HepG2 (cell line): ENCODE measurements around the gene CCDC57. TPM values are rescaled to one million over a fixed set of nuclear protein-coding genes. Genes with fewer than 3 reads are reported as not detected.

ENCODE experiments used
- CTCF ChIP-seq: sonication (generic); formaldehyde crosslinking; IDR thresholded peaks from 2 replicates; pipeline ENCODE4 v1.5.0; 2020; ENCODE audit warnings: mild to moderate bottlenecking, missing genetic modification reagents, moderate library complexity
- ESRRA ChIP-seq: sonication (generic); formaldehyde crosslinking; IDR thresholded peaks from 2 replicates; pipeline ENCODE4 v1.5.1; 2020; ENCODE audit warnings: mild to moderate bottlenecking, low read depth, missing genetic modification reagents
- FOXA1 ChIP-seq, 2 experiments: fragments of 450-650 bp in 1 of 2; sonication (generic) in 1 of 2; formaldehyde crosslinking in 1 of 2; IDR thresholded peaks; 2 replicates each; pipeline versions ENCODE4 v1.4.0 to v1.6.1; 2016 to 2020; ENCODE audit warnings: missing genetic modification reagents in 1 of 2
- HHEX ChIP-seq: IDR thresholded peaks from 2 replicates; pipeline ENCODE4 v1.6.1; 2016; ENCODE audit warnings: control low read depth
- HNRNPL ChIP-seq: fragments of 200-400 bp; formaldehyde crosslinking; IDR thresholded peaks from 2 replicates; pipeline ENCODE4 v1.6.1; 2017; ENCODE audit warnings: mild to moderate bottlenecking, low read depth, low read length
- HOMEZ ChIP-seq: IDR thresholded peaks from 2 replicates; pipeline ENCODE4 v1.6.1; 2016; ENCODE audit warnings: low read depth
- HOXA5 ChIP-seq: sonication (generic); formaldehyde crosslinking; IDR thresholded peaks from 2 replicates; pipeline ENCODE4 v1.4.0; 2020; ENCODE audit warnings: missing genetic modification reagents
- ISX ChIP-seq: sonication (generic); formaldehyde crosslinking; conservative IDR thresholded peaks from 2 replicates; pipeline ENCODE4 v1.5.0; 2020; ENCODE audit warnings: missing genetic modification reagents
- MTA3 ChIP-seq: sonication (generic); formaldehyde crosslinking; IDR thresholded peaks from 2 replicates; pipeline ENCODE4 v1.4.0; 2020; ENCODE audit warnings: missing genetic modification reagents
- MYC ChIP-seq: sonication (generic); formaldehyde crosslinking; IDR thresholded peaks from 2 replicates; pipeline ENCODE4 v1.9.0; 2021; ENCODE audit warnings: missing genetic modification reagents, borderline replicate concordance
- NFE2L1 ChIP-seq: sonication (generic); formaldehyde crosslinking; IDR thresholded peaks from 2 replicates; pipeline ENCODE4 v1.4.0; 2020; ENCODE audit warnings: missing genetic modification reagents, mild to moderate bottlenecking, borderline replicate concordance
- NR0B2 ChIP-seq: sonication (generic); formaldehyde crosslinking; IDR thresholded peaks from 2 replicates; pipeline ENCODE4 v1.4.0; 2020; ENCODE audit warnings: mild to moderate bottlenecking, missing genetic modification reagents
- SIN3A ChIP-seq: IDR thresholded peaks from 2 replicates; pipeline ENCODE4 v1.6.1; 2011; ENCODE audit warnings: low read depth, mild to moderate bottlenecking, control low read depth, low read length, borderline replicate concordance
- SSRP1 ChIP-seq: IDR thresholded peaks from 2 replicates; pipeline ENCODE4 v1.6.1; 2016; ENCODE audit warnings: control low read depth
- TCF12 ChIP-seq, 2 experiments: fragments of 450-650 bp in 1 of 2; sonication (generic) in 1 of 2; formaldehyde crosslinking in 1 of 2; IDR thresholded peaks; 2 replicates each; pipeline versions ENCODE4 v1.6.1 to v1.8.0; 2017 to 2022; ENCODE audit warnings: antibody characterized with exemption in 1 of 2, mild to moderate bottlenecking in 1 of 2, missing genetic modification reagents in 1 of 2, moderate library complexity in 1 of 2
- ZBTB44 ChIP-seq: sonication (generic); formaldehyde crosslinking; IDR thresholded peaks from 2 replicates; pipeline ENCODE4 v1.4.0; 2020; ENCODE audit warnings: missing genetic modification reagents
- ZBTB8A ChIP-seq: sonication (generic); formaldehyde crosslinking; IDR thresholded peaks from 2 replicates; pipeline ENCODE4 v1.4.0; 2020; ENCODE audit warnings: mild to moderate bottlenecking, low read depth, missing genetic modification reagents, borderline replicate concordance
- ZFP91 ChIP-seq: sonication (generic); formaldehyde crosslinking; IDR thresholded peaks from 2 replicates; pipeline ENCODE4 v1.9.0; 2022; ENCODE audit warnings: missing genetic modification reagents, mild to moderate bottlenecking, borderline replicate concordance
- ZIK1 ChIP-seq: sonication (generic); formaldehyde crosslinking; IDR thresholded peaks from 2 replicates; pipeline ENCODE4 v1.5.0; 2020; ENCODE audit warnings: mild to moderate bottlenecking, low read depth, missing genetic modification reagents, borderline replicate concordance
- ZNF343 ChIP-seq: sonication (generic); formaldehyde crosslinking; IDR thresholded peaks from 2 replicates; pipeline ENCODE4 v1.4.0; 2020; ENCODE audit warnings: mild to moderate bottlenecking, missing genetic modification reagents
- ZNF382 ChIP-seq: sonication (generic); formaldehyde crosslinking; IDR thresholded peaks from 2 replicates; pipeline ENCODE4 v1.5.0; 2020; ENCODE audit warnings: missing genetic modification reagents, mild to moderate bottlenecking, borderline replicate concordance
- ZNF572 ChIP-seq: sonication (generic); formaldehyde crosslinking; IDR thresholded peaks from 2 replicates; pipeline ENCODE4 v1.5.1; 2020; ENCODE audit warnings: mild to moderate bottlenecking, missing genetic modification reagents
- ZNF713 ChIP-seq: sonication (generic); formaldehyde crosslinking; IDR thresholded peaks from 2 replicates; pipeline ENCODE4 v1.4.0; 2020; ENCODE audit warnings: mild to moderate bottlenecking, missing genetic modification reagents
- polyA plus RNA-seq, 8 experiments: library from polyadenylated mRNA; depleted of rRNA in 3 of 8; stranded (reverse) in 7 of 8; unstranded in 1 of 8; fragments of >200 nt; fragmentation: Illumina TruSeq in 4 of 8; extraction: Trizol in 4 of 8; gene quantifications; 2 replicates each; pipeline versions ENCODE4 v1.2.1 to v1.2.3, GENCODE V29; 2011 to 2016; ENCODE audit warnings: low read depth in 4 of 8, missing spikeins in 1 of 8, mixed read lengths in 1 of 8; ENCODE audit not compliant: insufficient read depth in 1 of 8
- total RNA-seq, 5 experiments: library from RNA; depleted of rRNA; stranded (reverse); fragments of >200 nt; fragmentation: Illumina TruSeq; extraction: Trizol; gene quantifications; 2 replicates each; pipeline ENCODE4 v1.2.3, GENCODE V29; 2016; ENCODE audit warnings: low read depth in 1 of 5

Gene CCDC57
- total and polyA plus RNA-seq, 2 of the 13 experiments (the other 11 are each of a cell fraction or from before 2014, with no cell fraction given) = 59.3 to 59.9 TPM

GRCh38 chr17:82226146-82226808, 13.6 kb upstream of the CCDC57 start (continued):
- TF ChIP-seq ZBTB44 (CRISPR knock-in tag) = no peak
- TF ChIP-seq SSRP1 (CRISPR knock-in tag) = no peak
- TF ChIP-seq HNRNPL = peak; percentile 77; the same call in 1 of the 2 replicates
- no peak for TF ChIP-seq HOMEZ (CRISPR knock-in tag)
- TF ChIP-seq MTA3 = no peak
- TF ChIP-seq SIN3A = no peak
- TF ChIP-seq ZIK1 = no peak
- TF ChIP-seq ZNF713 (CRISPR knock-in tag) = no peak
- no peak for TF ChIP-seq FOXA1 (IDR thresholded peaks at IDR 0.05)
- TF ChIP-seq FOXA1 (CRISPR knock-in tag; IDR thresholded peaks at IDR 0.05) = no peak
- no peak for TF ChIP-seq ZNF382 (CRISPR knock-in tag)
- TF ChIP-seq ISX = no peak
- TF ChIP-seq ESRRA (CRISPR knock-in tag) = no peak
- no peak for TF ChIP-seq HOXA5 (CRISPR knock-in tag)
- TF ChIP-seq NFE2L1 (CRISPR knock-in tag) = peak; percentile 41; the same call in 1 of the 2 replicates
- TF ChIP-seq ZNF572 (CRISPR knock-in tag) = 0 out of 2 replicates have a peak, but pooled peaks have one; percentile 62
- no peak for TF ChIP-seq ZBTB8A
- peak; percentile 13; the same call in 1 of the 2 replicates for TF ChIP-seq MYC (CRISPR knock-in tag)
- 0 out of 2 replicates have a peak, but pooled peaks have one; percentile 5 for TF ChIP-seq ZFP91 (CRISPR knock-in tag)
- TF ChIP-seq HHEX = no peak
- TF ChIP-seq ZNF343 = no peak
- no peak for TF ChIP-seq CTCF (CRISPR knock-in tag)
- TF ChIP-seq TCF12 (IDR thresholded peaks at IDR 0.05) = no peak
- TF ChIP-seq TCF12 (CRISPR knock-in tag; IDR thresholded peaks at IDR 0.05) = no peak
- TF ChIP-seq NR0B2 = 0 out of 2 replicates have a peak, but pooled peaks have one; percentile 7
